Measurements from ENCODE around the gene STK11IP. TPM values are rescaled to one million over a fixed set of nuclear protein-coding genes. Genes with fewer than 3 reads are reported as not detected.

The STK11IP gene
- total and polyA plus RNA-seq, 3 donors from 2014 or later: 81.9 to 134 (median 130) TPM

- no peak overlapping the region for H3K4me3 ChIP-seq
- H3K9me3 ChIP-seq: no peaks in the 10 kb centered on the region
- no peaks in the 10 kb centered on the region for H3K27me3 ChIP-seq
- peaks cover 53% of the 10 kb centered on the region for H3K4me1 ChIP-seq
- WGBS, 2 donors: 87 to 92% methylated on average over 11 to 15 of the region's 15 CpGs
- TF ChIP-seq POLR2A (IDR thresholded peaks at IDR 0.05): no peak
- TF ChIP-seq, protein P1, sequence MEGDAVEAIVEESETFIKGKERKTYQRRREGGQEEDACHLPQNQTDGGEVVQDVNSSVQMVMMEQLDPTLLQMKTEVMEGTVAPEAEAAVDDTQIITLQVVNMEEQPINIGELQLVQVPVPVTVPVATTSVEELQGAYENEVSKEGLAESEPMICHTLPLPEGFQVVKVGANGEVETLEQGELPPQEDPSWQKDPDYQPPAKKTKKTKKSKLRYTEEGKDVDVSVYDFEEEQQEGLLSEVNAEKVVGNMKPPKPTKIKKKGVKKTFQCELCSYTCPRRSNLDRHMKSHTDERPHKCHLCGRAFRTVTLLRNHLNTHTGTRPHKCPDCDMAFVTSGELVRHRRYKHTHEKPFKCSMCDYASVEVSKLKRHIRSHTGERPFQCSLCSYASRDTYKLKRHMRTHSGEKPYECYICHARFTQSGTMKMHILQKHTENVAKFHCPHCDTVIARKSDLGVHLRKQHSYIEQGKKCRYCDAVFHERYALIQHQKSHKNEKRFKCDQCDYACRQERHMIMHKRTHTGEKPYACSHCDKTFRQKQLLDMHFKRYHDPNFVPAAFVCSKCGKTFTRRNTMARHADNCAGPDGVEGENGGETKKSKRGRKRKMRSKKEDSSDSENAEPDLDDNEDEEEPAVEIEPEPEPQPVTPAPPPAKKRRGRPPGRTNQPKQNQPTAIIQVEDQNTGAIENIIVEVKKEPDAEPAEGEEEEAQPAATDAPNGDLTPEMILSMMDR (IDR thresholded peaks at IDR 0.05): no peak
- peak overlapping the region; percentile 84 to 90 for H3K27ac ChIP-seq
- intact Hi-C loops (cut with DNase I; ENCODE audit: low total_unique reads): no loop called here
- no peaks in the 10 kb centered on the region for H3K36me3 ChIP-seq (ENCODE audit: low read depth, missing control alignments)
- no peak for DNase-seq
Observed at GRCh38 chr2:219612577-219613286, 15.1 kb downstream of the STK11IP start.

- H3K9me3 ChIP-seq: no peaks in the 10 kb centered on the region
- no peak overlapping the region for H3K4me3 ChIP-seq
- no peak overlapping the region for H3K27ac ChIP-seq
- TF ChIP-seq POLR2A (IDR thresholded peaks at IDR 0.05): no peak
- TF ChIP-seq, protein P1 (IDR thresholded peaks at IDR 0.05): no peak
- 93 to 98% methylated on average over 9 of the region's 11 CpGs for WGBS, 2 donors
- peaks cover 50% of the 10 kb centered on the region for H3K4me1 ChIP-seq
- no peak for DNase-seq
- H3K36me3 ChIP-seq (ENCODE audit: low read depth, missing control alignments): no peaks in the 10 kb centered on the region
- intact Hi-C loops (cut with DNase I; ENCODE audit: low total_unique reads): no loop called here
- H3K27me3 ChIP-seq: no peaks in the 10 kb centered on the region
Observed at GRCh38 chr2:219613461-219614070, 15.9 kb downstream of the STK11IP start.

GRCh38 chr2:219614076-219614860, 16.6 kb downstream of the STK11IP start:
- TF ChIP-seq, protein P1 (IDR thresholded peaks at IDR 0.05): no peak
- no peak for TF ChIP-seq POLR2A (IDR thresholded peaks at IDR 0.05)
- Histone ChIP-seq H3K27me3 (no peaks in the 10 kb centered on the region), H3K4me3 (no peak overlapping the region), H3K27ac (no peak overlapping the region), H3K36me3 (ENCODE audit: low read depth, missing control alignments) (no peaks in the 10 kb centered on the region), H3K4me1 (peaks cover 46% of the 10 kb centered on the region), H3K9me3 (no peaks in the 10 kb centered on the region)
- intact Hi-C loops (cut with DNase I; ENCODE audit: low total_unique reads): no loop called here
- WGBS, 2 donors: 89 to 95% methylated on average over 8 to 11 of the region's 11 CpGs
- no peak for DNase-seq

- WGBS, 2 donors: 94 to 96% methylated on average over 8 to 11 of the region's 11 CpGs
- DNase-seq: no peak
- Histone ChIP-seq H3K27ac (no peak overlapping the region), H3K36me3 (ENCODE audit: low read depth, missing control alignments) (no peaks in the 10 kb centered on the region), H3K4me1 (peaks cover 39% of the 10 kb centered on the region), H3K4me3 (no peak overlapping the region), H3K27me3 (no peaks in the 10 kb centered on the region), H3K9me3 (no peaks in the 10 kb centered on the region)
- TF ChIP-seq POLR2A (IDR thresholded peaks at IDR 0.05): no peak
- TF ChIP-seq, protein P1 (IDR thresholded peaks at IDR 0.05): no peak
- intact Hi-C loops (cut with DNase I; ENCODE audit: low total_unique reads): no loop called here
Observed at GRCh38 chr2:219615036-219615435, 17.4 kb downstream of the STK11IP start.
